SU-DHL-6 (cell line): Measurements from ENCODE around the gene TMCC3.

Source experiments
- H2AFZ ChIP-seq: fragments of 200-600 bp; sonication (generic); 2 replicates; pipeline ENCODE4 v1.6.1; 2014; ENCODE audit warnings: low read depth, mild to moderate bottlenecking, moderate library complexity, mixed read lengths, antibody characterized with exemption, low read length; ENCODE audit not compliant: severe bottlenecking
- H3F3A ChIP-seq: fragments of 200-600 bp; shearing (Covaris generic); 2 replicates; pipeline ENCODE4 v1.6.0; 2016; ENCODE audit warnings: antibody characterized with exemption, mild to moderate bottlenecking; ENCODE audit not compliant: insufficient read depth
- H3K27ac ChIP-seq: fragments of 200-600 bp; sonication (generic); 2 replicates; pipeline ENCODE4 v1.5.1; 2016; ENCODE audit warnings: low read depth, mild to moderate bottlenecking, low read length, moderate library complexity, mixed read lengths
- H3K27me3 ChIP-seq: fragments of 200-600 bp; sonication (generic), shearing (Covaris generic); 2 replicates; pipeline ENCODE4 v1.6.0; 2014; ENCODE audit warnings: mild to moderate bottlenecking, low read length
- H3K36me3 ChIP-seq: fragments of 200-600 bp; sonication (generic); 2 replicates; pipeline ENCODE4 v1.6.1; 2014; ENCODE audit warnings: mild to moderate bottlenecking, low read length, mixed read lengths
- H3K4me2 ChIP-seq: fragments of 300-600, 200-600 bp; shearing (Covaris generic), sonication (generic); 2 replicates; pipeline ENCODE4 v1.6.0; 2014; ENCODE audit warnings: low read length, low read depth, mild to moderate bottlenecking; ENCODE audit not compliant: poor library complexity, severe bottlenecking
- H3K4me3 ChIP-seq: fragments of 200-600 bp; sonication (generic); 2 replicates; pipeline ENCODE4 v1.5.1; 2014; ENCODE audit warnings: antibody characterized with exemption, low read length, mild to moderate bottlenecking, mixed read lengths; ENCODE audit not compliant: insufficient read depth, poor library complexity, severe bottlenecking
- H3K79me2 ChIP-seq: fragments of 200-600 bp; sonication (generic); 2 replicates; pipeline ENCODE4 v1.6.1; 2014; ENCODE audit warnings: mild to moderate bottlenecking, low read length, moderate library complexity; ENCODE audit not compliant: insufficient read depth
- H3K9ac ChIP-seq: fragments of 200-600 bp; sonication (generic); 2 replicates; pipeline ENCODE4 v1.7.0; 2014; ENCODE audit warnings: mild to moderate bottlenecking, low read length
- H3K9me2 ChIP-seq: fragments of 200-600 bp; sonication (generic); replicated peaks from 2 replicates; pipeline ENCODE4 v1.6.1; 2014; ENCODE audit warnings: low read length; ENCODE audit not compliant: insufficient read depth
- H3K9me3 ChIP-seq: fragments of 200-600 bp; sonication (generic); 2 replicates; pipeline ENCODE4 v1.6.1; 2014; ENCODE audit warnings: low read length, mixed read lengths; ENCODE audit not compliant: insufficient read depth
- H4K20me1 ChIP-seq: fragments of 200-600 bp; sonication (generic); 2 replicates; pipeline ENCODE4 v1.6.1; 2014; ENCODE audit warnings: low read depth, mild to moderate bottlenecking, antibody characterized with exemption, low read length, moderate library complexity, mixed read lengths
- EZH2phosphoT487 ChIP-seq: fragments of 200-600 bp; sonication (generic), shearing (Covaris generic); conservative IDR thresholded peaks from 2 replicates; pipeline ENCODE4 v1.6.1; 2018; ENCODE audit warnings: mild to moderate bottlenecking, antibody characterized with exemption, low read length, moderate library complexity, mixed read lengths
- TF ChIP-seq, protein P1 (sequence below): fragments of 200-600 bp; sonication (generic); IDR thresholded peaks from one replicate; pipeline ENCODE4 v1.5.1; 2017; ENCODE audit warnings: antibody characterized with exemption, mild to moderate bottlenecking, low read length, moderate library complexity; ENCODE audit not compliant: insufficient read depth, poor library complexity, severe bottlenecking

The TMCC3 gene

DNA sequence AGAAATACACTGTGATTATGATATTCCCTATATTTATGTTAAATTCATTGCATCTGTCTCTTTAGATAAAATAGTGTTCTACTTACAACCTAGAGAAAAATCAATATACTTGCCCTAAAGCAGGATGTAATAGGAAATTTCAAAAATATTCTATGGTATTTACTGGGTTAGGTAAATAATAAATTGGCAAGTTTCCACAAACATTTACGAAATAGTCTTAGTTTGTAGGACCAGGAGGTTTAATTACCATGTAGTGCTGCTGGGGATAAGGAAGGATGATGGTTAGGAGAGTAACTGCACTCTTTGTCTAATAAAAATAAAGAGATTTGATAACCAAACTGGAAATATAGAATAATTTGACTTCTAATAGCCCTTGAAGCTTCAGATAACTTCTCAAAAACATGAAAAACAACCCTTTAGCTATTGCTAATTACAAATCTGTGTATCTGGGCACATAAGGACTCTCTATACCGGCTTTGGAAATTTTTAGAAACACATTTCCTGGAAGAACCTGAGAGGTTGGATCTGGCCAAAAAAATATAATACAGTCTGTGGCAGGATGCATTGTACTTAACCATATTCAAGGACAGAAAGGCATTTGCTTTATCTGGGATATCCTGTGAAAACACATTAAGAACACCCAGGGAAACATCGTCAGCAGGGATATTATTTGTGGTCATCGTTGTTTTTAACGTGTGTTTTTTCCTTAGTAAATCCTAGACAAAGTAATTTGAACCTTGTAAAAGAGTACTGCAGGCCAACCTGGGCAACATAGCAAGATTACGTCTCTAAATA lies 36.7 kb upstream of the TMCC3 start:
- Histone ChIP-seq H3K4me3 (no peak overlapping the region), H3K4me2 (no peak overlapping the region), H3K27ac (no peak overlapping the region), H4K20me1 (no peaks in the 10 kb centered on the region), H2AFZ (no peak overlapping the region), H3K27me3 (no peaks in the 10 kb centered on the region), H3K36me3 (no peaks in the 10 kb centered on the region), H3K9me3 (no peaks in the 10 kb centered on the region), H3F3A (no peaks in the 10 kb centered on the region), H3K9ac (no peak overlapping the region), H3K9me2 (no peaks in the 10 kb centered on the region), H3K79me2 (no peaks in the 10 kb centered on the region)
- TF ChIP-seq EZH2phosphoT487, result no peak
- TF ChIP-seq, protein P1, sequence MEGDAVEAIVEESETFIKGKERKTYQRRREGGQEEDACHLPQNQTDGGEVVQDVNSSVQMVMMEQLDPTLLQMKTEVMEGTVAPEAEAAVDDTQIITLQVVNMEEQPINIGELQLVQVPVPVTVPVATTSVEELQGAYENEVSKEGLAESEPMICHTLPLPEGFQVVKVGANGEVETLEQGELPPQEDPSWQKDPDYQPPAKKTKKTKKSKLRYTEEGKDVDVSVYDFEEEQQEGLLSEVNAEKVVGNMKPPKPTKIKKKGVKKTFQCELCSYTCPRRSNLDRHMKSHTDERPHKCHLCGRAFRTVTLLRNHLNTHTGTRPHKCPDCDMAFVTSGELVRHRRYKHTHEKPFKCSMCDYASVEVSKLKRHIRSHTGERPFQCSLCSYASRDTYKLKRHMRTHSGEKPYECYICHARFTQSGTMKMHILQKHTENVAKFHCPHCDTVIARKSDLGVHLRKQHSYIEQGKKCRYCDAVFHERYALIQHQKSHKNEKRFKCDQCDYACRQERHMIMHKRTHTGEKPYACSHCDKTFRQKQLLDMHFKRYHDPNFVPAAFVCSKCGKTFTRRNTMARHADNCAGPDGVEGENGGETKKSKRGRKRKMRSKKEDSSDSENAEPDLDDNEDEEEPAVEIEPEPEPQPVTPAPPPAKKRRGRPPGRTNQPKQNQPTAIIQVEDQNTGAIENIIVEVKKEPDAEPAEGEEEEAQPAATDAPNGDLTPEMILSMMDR, result no peak

DNA sequence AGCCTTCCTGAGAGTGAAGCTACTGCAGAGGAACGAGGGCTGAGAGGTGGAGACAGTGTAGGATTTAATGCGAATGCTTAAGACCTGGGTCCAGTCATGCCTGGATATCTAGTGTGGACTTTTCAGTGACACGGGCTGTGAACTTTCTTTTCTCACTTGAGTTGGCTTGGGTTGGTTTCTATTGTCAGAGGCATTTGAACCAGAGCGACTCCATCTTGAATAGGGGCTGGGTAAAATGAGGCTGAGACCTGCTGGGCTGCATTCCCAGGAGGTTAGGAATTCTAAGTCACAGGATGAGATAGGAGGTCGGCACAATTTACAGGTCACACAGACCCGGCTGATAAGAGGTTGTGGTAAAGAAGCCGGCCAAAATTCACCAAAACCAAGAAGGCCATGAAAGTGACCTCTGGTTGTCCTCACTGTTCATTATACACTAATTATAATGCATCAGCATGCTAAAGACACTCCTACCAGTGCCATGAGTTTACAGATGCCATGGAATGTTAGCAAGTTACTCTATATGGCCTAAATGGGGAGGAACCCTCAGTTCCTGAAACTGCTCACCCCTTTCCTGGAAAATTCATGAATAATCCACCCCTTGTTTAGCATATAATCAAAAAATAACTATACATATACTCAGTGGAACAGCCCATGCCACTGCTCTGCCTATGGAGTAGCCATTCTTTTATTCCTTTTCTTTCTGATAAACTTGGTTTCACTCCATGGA lies 34.2 kb upstream of the TMCC3 start:
- Histone ChIP-seq H3F3A (no peaks in the 10 kb centered on the region), H3K27ac (no peak overlapping the region), H3K36me3 (no peaks in the 10 kb centered on the region), H3K79me2 (no peaks in the 10 kb centered on the region), H3K27me3 (no peaks in the 10 kb centered on the region), H2AFZ (no peak overlapping the region), H3K4me2 (no peak overlapping the region), H3K9me3 (no peaks in the 10 kb centered on the region), H4K20me1 (no peaks in the 10 kb centered on the region), H3K9me2 (no peaks in the 10 kb centered on the region), H3K9ac (no peak overlapping the region), H3K4me3 (no peak overlapping the region)
- no peak for TF ChIP-seq EZH2phosphoT487
- TF ChIP-seq, protein P1, result no peak

DNA sequence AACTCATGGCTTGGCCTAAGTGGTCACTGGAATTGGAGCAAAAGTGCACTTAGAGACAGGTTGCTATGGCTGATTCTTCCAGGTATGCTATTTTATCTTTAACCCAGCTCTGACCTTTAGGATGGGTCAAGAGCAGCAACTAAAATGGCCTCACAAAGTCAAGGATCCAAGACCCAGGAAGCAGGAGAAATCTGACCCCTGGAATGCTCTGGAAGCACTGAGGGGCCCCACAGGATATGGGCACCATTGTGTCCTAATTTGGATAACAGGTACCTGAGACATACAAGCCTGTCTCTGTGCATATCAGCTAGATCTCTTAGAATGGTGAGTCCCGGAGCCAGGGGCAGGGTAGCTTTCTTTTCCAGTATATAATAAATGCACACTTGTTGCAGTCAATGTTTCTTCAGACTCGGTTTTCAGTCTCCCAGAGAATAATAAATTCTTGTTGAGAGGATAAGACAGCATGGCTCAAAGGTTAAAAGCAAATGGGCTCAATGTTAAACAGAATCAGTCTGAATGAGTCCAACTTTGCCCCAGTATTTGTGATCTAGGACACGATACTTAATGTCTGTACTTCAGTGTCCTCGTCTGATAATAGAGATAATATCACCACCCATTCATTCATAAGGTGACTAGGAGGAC lies 29.3 kb upstream of the TMCC3 start:
- Histone ChIP-seq H3K9me3 (no peaks in the 10 kb centered on the region), H3K4me3 (no peak overlapping the region), H3K79me2 (no peaks in the 10 kb centered on the region), H3K9me2 (no peaks in the 10 kb centered on the region), H3K36me3 (no peaks in the 10 kb centered on the region), H3K27ac (no peak overlapping the region), H4K20me1 (no peaks in the 10 kb centered on the region), H3F3A (no peaks in the 10 kb centered on the region), H3K27me3 (no peaks in the 10 kb centered on the region), H3K4me2 (no peak overlapping the region), H2AFZ (no peak overlapping the region), H3K9ac (no peak overlapping the region)
- TF ChIP-seq, protein P1, result no peak
- TF ChIP-seq EZH2phosphoT487, result no peak
